ENCODE results near the gene SEPTIN8. TPM values are rescaled to one million over a fixed set of nuclear protein-coding genes. Genes with fewer than 3 reads are reported as not detected.

SEPTIN8 gene
- total RNA-seq, 1 donor from 2014 or later: 97.5 TPM

DNA sequence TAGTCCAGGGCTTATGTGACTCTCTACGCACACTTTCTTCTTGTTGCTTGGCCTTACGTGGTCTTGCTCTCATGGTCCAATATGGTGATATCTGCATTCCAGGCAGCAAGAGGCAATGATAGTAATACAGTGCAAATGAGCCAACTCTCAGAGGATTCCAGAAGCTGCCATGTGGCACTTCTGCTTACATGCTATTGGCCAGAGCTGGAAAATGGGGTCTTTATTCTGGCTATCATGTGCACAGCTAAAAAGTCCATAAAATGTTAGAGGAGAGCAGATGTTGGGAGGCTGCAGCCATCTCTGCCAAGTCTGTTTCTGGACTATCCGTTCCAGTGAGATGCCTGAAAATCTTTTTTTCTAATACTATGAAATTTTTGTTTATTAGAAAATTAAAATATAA is 2.9 kb upstream of the SEPTIN8 start:
- Histone ChIP-seq H3K4me1 (ENCODE audit: insufficient read depth, low read length) (peaks cover 11% of the 10 kb centered on the region), H3K4me3 (ENCODE audit: insufficient read depth, low read depth, low read length) (no peak overlapping the region), H4K20me1 (ENCODE audit: insufficient read depth, low read length) (peaks cover 11% of the 10 kb centered on the region), H3K27me3 (ENCODE audit: insufficient read depth, low read length) (no peaks in the 10 kb centered on the region), H3K36me3 (ENCODE audit: insufficient read depth, low read length) (no peaks in the 10 kb centered on the region), H3K9ac (ENCODE audit: low read length) (no peak overlapping the region), H3K27ac (ENCODE audit: low read depth, low read length) (no peak overlapping the region), H3K9me3 (ENCODE audit: insufficient read depth, low read depth, low read length) (no peaks in the 10 kb centered on the region), H3K79me2 (ENCODE audit: insufficient read depth, low read length) (peaks cover 26% of the 10 kb centered on the region), H2AFZ (ENCODE audit: low read depth, low read length) (no peak overlapping the region), H3K4me2 (ENCODE audit: low read length) (no peak overlapping the region)
- H3K27ac Mint-ChIP-seq (ENCODE audit: unreplicated experiment): no peak overlapping the region
- no peaks in the 10 kb centered on the region for H3K36me3 Mint-ChIP-seq (ENCODE audit: low read depth, unreplicated experiment)
- DNase-seq (ENCODE audit: low read depth) (no peak), FAIRE-seq (no peak)
- no peaks in the 10 kb centered on the region for H3K9me3 Mint-ChIP-seq (ENCODE audit: unreplicated experiment)
- no peaks in the 10 kb centered on the region for H3K27me3 Mint-ChIP-seq (ENCODE audit: low read depth, unreplicated experiment)
- no peak overlapping the region for H3K4me3 Mint-ChIP-seq (ENCODE audit: unreplicated experiment)
- H3K4me1 Mint-ChIP-seq (ENCODE audit: low read depth, unreplicated experiment): peaks cover 32% of the 10 kb centered on the region
- TF ChIP-seq CTCF (IDR thresholded peaks at IDR 0.05; ENCODE audit: insufficient read depth, low read depth, low read length) (no peak), EZH2 (IDR thresholded peaks at IDR 0.05; ENCODE audit: insufficient read depth, low read length) (no peak)

DNA sequence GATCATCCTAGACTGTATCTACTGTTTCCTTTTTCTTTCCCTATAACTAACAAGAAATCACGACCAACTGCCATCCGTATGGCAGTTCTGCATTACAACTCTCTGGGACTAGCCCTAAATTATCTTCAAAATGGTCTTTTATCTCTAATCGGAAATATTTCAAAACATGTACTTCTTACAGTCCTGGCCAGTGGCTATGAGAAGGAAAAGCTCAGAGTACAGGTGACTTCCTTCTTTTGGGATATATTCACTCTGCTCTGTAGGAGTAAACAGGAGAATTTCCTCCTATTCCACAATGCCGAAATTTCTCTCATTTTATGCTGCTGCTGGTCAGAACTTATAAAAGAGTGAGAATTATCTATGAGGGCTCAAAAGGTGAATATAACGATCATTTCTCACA is 1.8 kb upstream of the SEPTIN8 start:
- Histone ChIP-seq H3K27me3 (ENCODE audit: insufficient read depth, low read length) (no peaks in the 10 kb centered on the region), H3K4me3 (ENCODE audit: insufficient read depth, low read depth, low read length) (no peak overlapping the region), H3K9ac (ENCODE audit: low read length) (no peak overlapping the region), H3K36me3 (ENCODE audit: insufficient read depth, low read length) (no peaks in the 10 kb centered on the region), H4K20me1 (ENCODE audit: insufficient read depth, low read length) (peaks cover 22% of the 10 kb centered on the region), H2AFZ (ENCODE audit: low read depth, low read length) (no peak overlapping the region), H3K79me2 (ENCODE audit: insufficient read depth, low read length) (peaks cover 37% of the 10 kb centered on the region), H3K4me1 (ENCODE audit: insufficient read depth, low read length) (peaks cover 11% of the 10 kb centered on the region), H3K4me2 (ENCODE audit: low read length) (no peak overlapping the region), H3K27ac (ENCODE audit: low read depth, low read length) (no peak overlapping the region), H3K9me3 (ENCODE audit: insufficient read depth, low read depth, low read length) (no peaks in the 10 kb centered on the region)
- no peak for TF ChIP-seq CTCF (IDR thresholded peaks at IDR 0.05; ENCODE audit: insufficient read depth, low read depth, low read length)
- H3K4me3 Mint-ChIP-seq (ENCODE audit: unreplicated experiment): no peak overlapping the region
- H3K9me3 Mint-ChIP-seq (ENCODE audit: unreplicated experiment): no peaks in the 10 kb centered on the region
- H3K27me3 Mint-ChIP-seq (ENCODE audit: low read depth, unreplicated experiment): no peaks in the 10 kb centered on the region
- DNase-seq (ENCODE audit: low read depth): no peak
- FAIRE-seq: no peak
- H3K4me1 Mint-ChIP-seq (ENCODE audit: low read depth, unreplicated experiment): peaks cover 38% of the 10 kb centered on the region
- H3K27ac Mint-ChIP-seq (ENCODE audit: unreplicated experiment): no peak overlapping the region
- peaks cover 3% of the 10 kb centered on the region for H3K36me3 Mint-ChIP-seq (ENCODE audit: low read depth, unreplicated experiment)

GRCh38 chr5:132778129-132778528 is 1.1 kb upstream of the SEPTIN8 start:
- Histone ChIP-seq H2AFZ (ENCODE audit: low read depth, low read length) (peak overlapping the region; percentile 94), H3K9me3 (ENCODE audit: insufficient read depth, low read depth, low read length) (no peaks in the 10 kb centered on the region), H3K4me2 (ENCODE audit: low read length) (peak overlapping the region; percentile 94), H4K20me1 (ENCODE audit: insufficient read depth, low read length) (peaks cover 29% of the 10 kb centered on the region), H3K79me2 (ENCODE audit: insufficient read depth, low read length) (peaks cover 44% of the 10 kb centered on the region), H3K4me1 (ENCODE audit: insufficient read depth, low read length) (peaks cover 11% of the 10 kb centered on the region), H3K4me3 (ENCODE audit: insufficient read depth, low read depth, low read length) (peak overlapping the region; percentile 77), H3K9ac (ENCODE audit: low read length) (no peak overlapping the region), H3K27ac (ENCODE audit: low read depth, low read length) (no peak overlapping the region), H3K36me3 (ENCODE audit: insufficient read depth, low read length) (no peaks in the 10 kb centered on the region), H3K27me3 (ENCODE audit: insufficient read depth, low read length) (no peaks in the 10 kb centered on the region)
- H3K27ac Mint-ChIP-seq (ENCODE audit: unreplicated experiment): peak overlapping the region; percentile 71
- H3K4me1 Mint-ChIP-seq (ENCODE audit: low read depth, unreplicated experiment): peaks cover 42% of the 10 kb centered on the region
- peak overlapping the region; percentile 82 for H3K4me3 Mint-ChIP-seq (ENCODE audit: unreplicated experiment)
- TF ChIP-seq EZH2 (IDR thresholded peaks at IDR 0.05; ENCODE audit: insufficient read depth, low read length) (no peak), CTCF (IDR thresholded peaks at IDR 0.05; ENCODE audit: insufficient read depth, low read depth, low read length) (no peak)
- no peaks in the 10 kb centered on the region for H3K9me3 Mint-ChIP-seq (ENCODE audit: unreplicated experiment)
- peaks cover 3% of the 10 kb centered on the region for H3K36me3 Mint-ChIP-seq (ENCODE audit: low read depth, unreplicated experiment)
- DNase-seq (ENCODE audit: low read depth): no peak
- no peaks in the 10 kb centered on the region for H3K27me3 Mint-ChIP-seq (ENCODE audit: low read depth, unreplicated experiment)
- no peak for FAIRE-seq
